IPS-18c (cell line): Measurements from ENCODE around the gene NPAS3.

Experiments
- H3K4me3 ChIP-seq: 2 replicates; pipeline ENCODE4 v1.7.0; 2013; ENCODE audit warnings: low read depth, mild to moderate bottlenecking, low read length, moderate library complexity; ENCODE audit not compliant: insufficient read depth
- H3K9me3 ChIP-seq: one replicate; pipeline ENCODE4 v1.6.1; 2013; ENCODE audit warnings: mild to moderate bottlenecking, low read length, moderate library complexity; ENCODE audit not compliant: control insufficient read depth, insufficient read depth

Gene NPAS3

GRCh38 chr14:33499687-33500086, 561.0 kb downstream of the NPAS3 start:
- Histone ChIP-seq H3K4me3 (no peak overlapping the region), H3K9me3 (no peaks in the 10 kb centered on the region)

- Histone ChIP-seq H3K9me3 (no peaks in the 10 kb centered on the region), H3K4me3 (no peak overlapping the region)
These were observed 565.8 kb downstream of the NPAS3 start for GRCh38 chr14:33504246-33505099.

GRCh38 chr14:33505266-33505962, 566.7 kb downstream of the NPAS3 start:
- H3K4me3 ChIP-seq: no peak overlapping the region
- no peaks in the 10 kb centered on the region for H3K9me3 ChIP-seq

- H3K4me3 ChIP-seq: no peak overlapping the region
These were observed 567.3 kb downstream of the NPAS3 start for GRCh38 chr14:33505963-33506329.

GRCh38 chr14:33508126-33509062, 569.7 kb downstream of the NPAS3 start:
- no peak overlapping the region for H3K4me3 ChIP-seq

More at GRCh38 chr14:33505963-33506329, 567.3 kb downstream of the NPAS3 start:
- no peaks in the 10 kb centered on the region for H3K9me3 ChIP-seq

GRCh38 chr14:33509454-33509853, 570.8 kb downstream of the NPAS3 start:
- H3K9me3 ChIP-seq: no peaks in the 10 kb centered on the region
- H3K4me3 ChIP-seq: no peak overlapping the region

More at GRCh38 chr14:33508126-33509062, 569.7 kb downstream of the NPAS3 start:
- H3K9me3 ChIP-seq: no peaks in the 10 kb centered on the region

- Histone ChIP-seq H3K9me3 (no peaks in the 10 kb centered on the region), H3K4me3 (no peak overlapping the region)
These were observed 571.4 kb downstream of the NPAS3 start for GRCh38 chr14:33510063-33510481.

- no peak overlapping the region for H3K4me3 ChIP-seq
- H3K9me3 ChIP-seq: no peaks in the 10 kb centered on the region
These were observed 572.3 kb downstream of the NPAS3 start for GRCh38 chr14:33510991-33511390.

GRCh38 chr14:33511851-33512640, 573.4 kb downstream of the NPAS3 start:
- H3K4me3 ChIP-seq: no peak overlapping the region
- no peaks in the 10 kb centered on the region for H3K9me3 ChIP-seq

- Histone ChIP-seq H3K4me3 (no peak overlapping the region), H3K9me3 (no peaks in the 10 kb centered on the region)
These were observed 576.8 kb downstream of the NPAS3 start for GRCh38 chr14:33515441-33515840.

GRCh38 chr14:33515899-33516298, 577.2 kb downstream of the NPAS3 start:
- no peak overlapping the region for H3K4me3 ChIP-seq
- H3K9me3 ChIP-seq: no peaks in the 10 kb centered on the region

- Histone ChIP-seq H3K9me3 (no peaks in the 10 kb centered on the region), H3K4me3 (no peak overlapping the region)
These were observed 578.3 kb downstream of the NPAS3 start for GRCh38 chr14:33516898-33517436.

GRCh38 chr14:33521192-33521591, 582.5 kb downstream of the NPAS3 start:
- no peaks in the 10 kb centered on the region for H3K9me3 ChIP-seq
- no peak overlapping the region for H3K4me3 ChIP-seq

GRCh38 chr14:33524244-33524643, 585.6 kb downstream of the NPAS3 start:
- no peaks in the 10 kb centered on the region for H3K9me3 ChIP-seq
- no peak overlapping the region for H3K4me3 ChIP-seq

GRCh38 chr14:33525626-33526025, 586.9 kb downstream of the NPAS3 start:
- no peaks in the 10 kb centered on the region for H3K9me3 ChIP-seq
- H3K4me3 ChIP-seq: no peak overlapping the region

- Histone ChIP-seq H3K9me3 (no peaks in the 10 kb centered on the region), H3K4me3 (no peak overlapping the region)
These were observed 588.5 kb downstream of the NPAS3 start for GRCh38 chr14:33527023-33527634.
